Measurements from ENCODE around the gene C2CD3. TPM values are rescaled to one million over a fixed set of nuclear protein-coding genes. Genes with fewer than 3 reads are reported as not detected.
"Not testable (repeated sequence)": the region's sequence is repeated elsewhere in the genome, so short reads cannot be mapped to it uniquely, and the experiment has no call there.

The C2CD3 gene
- total and polyA plus RNA-seq, 2 donors (not counting 1 experiment from before 2014, with no cell fraction given), result 5.8 to 8.3 TPM

DNA sequence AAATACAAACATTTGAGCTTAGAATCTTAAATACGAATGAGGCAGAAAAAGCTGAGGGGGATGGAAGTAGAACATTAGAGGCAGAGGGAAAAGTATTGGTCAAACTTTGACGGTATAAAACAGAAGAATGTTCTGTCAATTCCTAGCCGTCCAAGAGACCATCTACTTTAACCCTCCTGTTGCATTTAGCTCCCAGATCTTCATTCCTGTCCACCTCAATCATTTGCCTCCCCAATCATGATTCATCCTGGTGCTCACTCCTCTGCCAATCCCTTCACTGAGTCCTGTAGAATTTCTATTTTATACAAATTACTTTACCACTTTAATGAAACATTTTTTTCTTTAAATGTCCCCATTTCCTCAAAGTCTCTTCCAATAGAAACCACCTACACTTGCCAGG, 28.2 kb downstream of the C2CD3 start:
- Histone ChIP-seq H3K4me1 (ENCODE audit: control insufficient read depth, extremely low read depth, insufficient read depth, low read length) (peaks cover 10% of the 10 kb centered on the region), H3K79me2 (ENCODE audit: control insufficient read depth, insufficient read depth, low read length) (no peaks in the 10 kb centered on the region), H3K36me3 (ENCODE audit: control insufficient read depth, insufficient read depth, low read length) (no peaks in the 10 kb centered on the region), H3K27me3 (ENCODE audit: control insufficient read depth, insufficient read depth, low read length) (no peaks in the 10 kb centered on the region), H4K20me1 (ENCODE audit: control insufficient read depth, extremely low read depth, insufficient read depth, low read length) (no peaks in the 10 kb centered on the region), H3K4me2 (ENCODE audit: extremely low read depth, insufficient read depth, low read length) (no peak overlapping the region), H3K27ac (ENCODE audit: insufficient read depth, low read length) (no peak overlapping the region), H3K9me3 (ENCODE audit: control insufficient read depth, insufficient read depth, low read depth, low read length) (no peaks in the 10 kb centered on the region), H3K4me3 (replicated peaks in 1 of 4; ENCODE audit: control extremely low read depth in 1 of 4, insufficient read depth in 1 of 4, low read depth in 3 of 4, low read length in 4 of 4) (no peak overlapping the region), H2AFZ (ENCODE audit: low read length) (no peak overlapping the region), H3K9ac (ENCODE audit: insufficient read depth, low read length) (no peak overlapping the region)
- TF ChIP-seq, protein P1, sequence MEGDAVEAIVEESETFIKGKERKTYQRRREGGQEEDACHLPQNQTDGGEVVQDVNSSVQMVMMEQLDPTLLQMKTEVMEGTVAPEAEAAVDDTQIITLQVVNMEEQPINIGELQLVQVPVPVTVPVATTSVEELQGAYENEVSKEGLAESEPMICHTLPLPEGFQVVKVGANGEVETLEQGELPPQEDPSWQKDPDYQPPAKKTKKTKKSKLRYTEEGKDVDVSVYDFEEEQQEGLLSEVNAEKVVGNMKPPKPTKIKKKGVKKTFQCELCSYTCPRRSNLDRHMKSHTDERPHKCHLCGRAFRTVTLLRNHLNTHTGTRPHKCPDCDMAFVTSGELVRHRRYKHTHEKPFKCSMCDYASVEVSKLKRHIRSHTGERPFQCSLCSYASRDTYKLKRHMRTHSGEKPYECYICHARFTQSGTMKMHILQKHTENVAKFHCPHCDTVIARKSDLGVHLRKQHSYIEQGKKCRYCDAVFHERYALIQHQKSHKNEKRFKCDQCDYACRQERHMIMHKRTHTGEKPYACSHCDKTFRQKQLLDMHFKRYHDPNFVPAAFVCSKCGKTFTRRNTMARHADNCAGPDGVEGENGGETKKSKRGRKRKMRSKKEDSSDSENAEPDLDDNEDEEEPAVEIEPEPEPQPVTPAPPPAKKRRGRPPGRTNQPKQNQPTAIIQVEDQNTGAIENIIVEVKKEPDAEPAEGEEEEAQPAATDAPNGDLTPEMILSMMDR (conservative IDR thresholded peaks at IDR 0.05 in 1 of 2, IDR thresholded peaks at IDR 0.05 in 1 of 2; ENCODE audit: low read depth in 1 of 2, low read length in 2 of 2), result no peak
- no peak for TF ChIP-seq EZH2 (IDR thresholded peaks at IDR 0.05; ENCODE audit: low read length, missing control alignments)
- DNase-seq (ENCODE audit: low read depth in 2 of 2), result peak in 1 of 2 donors; percentile 79

DNA sequence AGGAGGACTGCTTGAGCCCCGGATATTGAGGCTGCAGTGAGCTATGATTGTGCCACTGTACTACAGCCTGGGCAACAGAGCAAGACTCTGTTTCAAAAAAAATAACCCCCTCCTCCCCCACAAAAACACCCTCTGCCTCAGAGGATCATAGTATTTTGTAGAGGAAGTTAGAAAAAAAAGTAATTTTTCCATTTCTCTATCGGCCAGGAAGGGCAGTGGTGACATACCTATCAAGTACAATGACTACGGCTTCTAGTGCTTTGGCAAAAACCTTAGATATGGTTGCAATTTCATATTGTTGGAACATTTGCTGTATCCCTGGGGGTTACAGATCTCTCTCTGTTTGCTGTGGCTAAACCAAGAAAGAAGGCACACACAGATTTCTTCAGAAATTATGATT, 28.9 kb downstream of the C2CD3 start:
- no peak overlapping the region for H3K4me3 ChIP-seq (replicated peaks in 1 of 4; ENCODE audit: control extremely low read depth in 1 of 4, insufficient read depth in 1 of 4, low read depth in 3 of 4, low read length in 4 of 4)
- H4K20me1 ChIP-seq (ENCODE audit: control insufficient read depth, extremely low read depth, insufficient read depth, low read length), result no peaks in the 10 kb centered on the region
- no peak for TF ChIP-seq EZH2 (IDR thresholded peaks at IDR 0.05; ENCODE audit: low read length, missing control alignments)
- TF ChIP-seq, protein P1 (conservative IDR thresholded peaks at IDR 0.05 in 1 of 2, IDR thresholded peaks at IDR 0.05 in 1 of 2; ENCODE audit: low read depth in 1 of 2, low read length in 2 of 2), result no peak
- no peaks in the 10 kb centered on the region for H3K79me2 ChIP-seq (ENCODE audit: control insufficient read depth, insufficient read depth, low read length)
- no peaks in the 10 kb centered on the region for H3K27me3 ChIP-seq (ENCODE audit: control insufficient read depth, insufficient read depth, low read length)
- no peak for DNase-seq (ENCODE audit: low read depth in 2 of 2)
- H3K9me3 ChIP-seq (ENCODE audit: control insufficient read depth, insufficient read depth, low read depth, low read length), result no peaks in the 10 kb centered on the region
- no peak overlapping the region for H2AFZ ChIP-seq (ENCODE audit: low read length)
- no peaks in the 10 kb centered on the region for H3K36me3 ChIP-seq (ENCODE audit: control insufficient read depth, insufficient read depth, low read length)
- no peak overlapping the region for H3K27ac ChIP-seq (ENCODE audit: insufficient read depth, low read length)
- H3K4me2 ChIP-seq (ENCODE audit: extremely low read depth, insufficient read depth, low read length), result no peak overlapping the region
- no peak overlapping the region for H3K9ac ChIP-seq (ENCODE audit: insufficient read depth, low read length)
- H3K4me1 ChIP-seq (ENCODE audit: control insufficient read depth, extremely low read depth, insufficient read depth, low read length), result peaks cover 8% of the 10 kb centered on the region

DNA sequence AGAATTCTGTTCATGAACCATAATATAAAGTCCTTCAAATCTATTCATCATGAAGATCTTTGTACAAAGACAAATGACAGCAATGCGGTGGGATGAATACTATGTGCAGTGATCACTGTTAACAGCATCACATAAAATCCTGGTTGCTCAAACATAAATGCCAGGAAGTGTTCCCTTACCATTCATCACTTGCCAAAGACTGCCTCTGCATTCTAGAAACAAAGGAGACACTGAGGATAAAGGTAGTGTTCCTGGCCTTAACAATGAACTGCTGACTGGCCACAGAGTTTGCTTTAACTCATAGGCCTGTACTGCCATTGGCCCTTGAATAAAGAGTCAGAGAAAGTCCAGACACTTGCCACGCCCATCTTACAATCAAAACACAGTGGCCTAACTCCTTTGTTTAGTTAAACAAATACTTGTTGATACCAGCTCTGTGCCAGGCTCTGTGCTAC, 29.5 kb downstream of the C2CD3 start:
- no peak overlapping the region for H3K4me3 ChIP-seq (replicated peaks in 1 of 4; ENCODE audit: control extremely low read depth in 1 of 4, insufficient read depth in 1 of 4, low read depth in 3 of 4, low read length in 4 of 4)
- H3K4me1 ChIP-seq (ENCODE audit: control insufficient read depth, extremely low read depth, insufficient read depth, low read length), result peaks cover 8% of the 10 kb centered on the region
- H2AFZ ChIP-seq (ENCODE audit: low read length), result no peak overlapping the region
- H4K20me1 ChIP-seq (ENCODE audit: control insufficient read depth, extremely low read depth, insufficient read depth, low read length), result no peaks in the 10 kb centered on the region
- TF ChIP-seq EZH2 (IDR thresholded peaks at IDR 0.05; ENCODE audit: low read length, missing control alignments), result no peak
- TF ChIP-seq, protein P1 (conservative IDR thresholded peaks at IDR 0.05 in 1 of 2, IDR thresholded peaks at IDR 0.05 in 1 of 2; ENCODE audit: low read depth in 1 of 2, low read length in 2 of 2), result no peak
- H3K79me2 ChIP-seq (ENCODE audit: control insufficient read depth, insufficient read depth, low read length), result no peaks in the 10 kb centered on the region
- no peaks in the 10 kb centered on the region for H3K9me3 ChIP-seq (ENCODE audit: control insufficient read depth, insufficient read depth, low read depth, low read length)
- H3K36me3 ChIP-seq (ENCODE audit: control insufficient read depth, insufficient read depth, low read length), result no peaks in the 10 kb centered on the region
- no peak overlapping the region for H3K27ac ChIP-seq (ENCODE audit: insufficient read depth, low read length)
- no peak overlapping the region for H3K4me2 ChIP-seq (ENCODE audit: extremely low read depth, insufficient read depth, low read length)
- DNase-seq (ENCODE audit: low read depth in 2 of 2), result peak in 1 of 2 donors; percentile 83
- no peak overlapping the region for H3K9ac ChIP-seq (ENCODE audit: insufficient read depth, low read length)
- no peaks in the 10 kb centered on the region for H3K27me3 ChIP-seq (ENCODE audit: control insufficient read depth, insufficient read depth, low read length)

DNA sequence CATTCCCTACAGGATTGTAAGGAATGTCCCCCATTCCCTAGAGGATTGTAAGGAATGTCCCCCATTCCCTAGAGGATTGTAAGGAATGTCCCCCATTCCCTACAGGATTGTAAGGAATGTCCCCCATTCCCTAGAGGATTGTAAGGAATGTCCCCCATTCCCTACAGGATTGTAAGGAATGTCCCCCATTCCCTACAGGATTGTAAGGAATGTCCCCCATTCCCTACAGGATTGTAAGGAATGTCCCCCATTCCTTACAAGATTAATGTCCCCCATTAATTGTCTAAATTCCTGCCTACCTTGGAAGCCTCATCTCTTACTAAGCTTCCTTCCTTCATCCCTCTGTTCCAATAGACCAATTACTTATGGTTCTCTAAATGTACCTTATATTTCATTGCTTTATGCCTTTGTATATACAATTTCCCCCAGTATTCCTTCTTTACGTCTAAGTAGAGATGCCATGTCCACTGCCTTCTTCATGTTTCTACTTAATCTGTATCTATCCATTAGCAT, 30.8 kb downstream of the C2CD3 start:
- H3K4me1 ChIP-seq (ENCODE audit: control insufficient read depth, extremely low read depth, insufficient read depth, low read length); H3K27ac ChIP-seq (ENCODE audit: insufficient read depth, low read length): not testable (repeated sequence)

More for the DNA sequence above, 30.8 kb downstream of the C2CD3 start:
- H3K36me3 ChIP-seq (ENCODE audit: control insufficient read depth, insufficient read depth, low read length); H3K4me3 ChIP-seq (replicated peaks in 1 of 4; ENCODE audit: control extremely low read depth in 1 of 4, insufficient read depth in 1 of 4, low read depth in 3 of 4, low read length in 4 of 4); H3K9me3 ChIP-seq (ENCODE audit: control insufficient read depth, insufficient read depth, low read depth, low read length); H3K79me2 ChIP-seq (ENCODE audit: control insufficient read depth, insufficient read depth, low read length); H3K9ac ChIP-seq (ENCODE audit: insufficient read depth, low read length); H3K27me3 ChIP-seq (ENCODE audit: control insufficient read depth, insufficient read depth, low read length); H4K20me1 ChIP-seq (ENCODE audit: control insufficient read depth, extremely low read depth, insufficient read depth, low read length); H3K4me2 ChIP-seq (ENCODE audit: extremely low read depth, insufficient read depth, low read length); H2AFZ ChIP-seq (ENCODE audit: low read length): not testable (repeated sequence)
- DNase-seq (ENCODE audit: low read depth in 2 of 2), result peak in 1 of 2 donors; percentile 25
